Keratinocyte (primary cell): ENCODE data around the gene CHD9. TPM values are rescaled to one million over a fixed set of nuclear protein-coding genes. Genes with fewer than 3 reads are reported as not detected.

Experiments
- DNase-seq: peaks from one replicate; pipeline ENCODE4 v3.0.0-alpha.2; 2011; ENCODE audit warnings: low read depth, missing footprints, low spot score
- FAIRE-seq: peaks from 2 replicates; lab custom pipeline; 2011; peaks lifted over from hg19 to GRCh38; lab: Jason Lieb, UNC
- H2AFZ ChIP-seq: 2 replicates; pipeline ENCODE4 v1.6.0; 2012; ENCODE audit warnings: low read length, control low read depth, inconsistent platforms; ENCODE audit not compliant: control insufficient read depth
- H3K27ac ChIP-seq: 2 replicates; pipeline ENCODE4 v1.5.1; 2011; ENCODE audit warnings: low read length; ENCODE audit not compliant: control insufficient read depth, insufficient read depth
- H3K27me3 ChIP-seq: 3 replicates; pipeline ENCODE4 v1.6.0; 2011; ENCODE audit warnings: low read length; ENCODE audit not compliant: control insufficient read depth, insufficient read depth; ENCODE audit errors: extremely low read depth
- H3K36me3 ChIP-seq, 2 experiments: 2 replicates in 1 of 2; 3 replicates in 1 of 2; pipeline ENCODE4 v1.5.1; 2011; ENCODE audit warnings: low read length in 2 of 2, mild to moderate bottlenecking in 1 of 2; ENCODE audit not compliant: control insufficient read depth in 2 of 2, insufficient read depth in 2 of 2; ENCODE audit errors: extremely low read depth in 1 of 2
- H3K4me1 ChIP-seq: 3 replicates; pipeline ENCODE4 v1.5.1; 2011; ENCODE audit warnings: low read length; ENCODE audit not compliant: control insufficient read depth, insufficient read depth; ENCODE audit errors: extremely low read depth
- H3K4me2 ChIP-seq: 3 replicates; pipeline ENCODE4 v1.6.0; 2011; ENCODE audit warnings: low read depth, low read length; ENCODE audit not compliant: control insufficient read depth, insufficient read depth; ENCODE audit errors: extremely low read depth
- H3K4me3 ChIP-seq, 3 experiments: fragments of 200-600 bp in 1 of 3; sonication (generic) in 1 of 3; 2 replicates in 2 of 3; 3 replicates in 1 of 3; pipeline ENCODE4 v1.5.1; 2011 to 2016; ENCODE audit warnings: low read length in 3 of 3, mild to moderate bottlenecking in 3 of 3, control low read depth in 2 of 3, inconsistent platforms in 1 of 3, low read depth in 1 of 3, mixed read lengths in 1 of 3, mixed run types in 1 of 3, moderate library complexity in 1 of 3; ENCODE audit not compliant: control insufficient read depth in 2 of 3, insufficient read depth in 2 of 3; ENCODE audit errors: extremely low read depth in 1 of 3
- H3K79me2 ChIP-seq: 2 replicates; pipeline ENCODE4 v1.6.0; 2012; ENCODE audit warnings: low read length; ENCODE audit not compliant: control insufficient read depth, insufficient read depth
- H3K9ac ChIP-seq: 3 replicates; pipeline ENCODE4 v1.6.0; 2011; ENCODE audit warnings: low read length; ENCODE audit not compliant: control insufficient read depth, insufficient read depth; ENCODE audit errors: extremely low read depth
- H3K9me1 ChIP-seq: 3 replicates; pipeline ENCODE4 v1.6.0; 2011; ENCODE audit warnings: low read length; ENCODE audit not compliant: control insufficient read depth, insufficient read depth; ENCODE audit errors: extremely low read depth
- H3K9me3 ChIP-seq: 2 replicates; pipeline ENCODE4 v1.5.1; 2012; ENCODE audit warnings: low read depth, low read length; ENCODE audit not compliant: control insufficient read depth
- H4K20me1 ChIP-seq: 3 replicates; pipeline ENCODE4 v1.6.0; 2011; ENCODE audit warnings: low read length; ENCODE audit not compliant: control insufficient read depth, insufficient read depth; ENCODE audit errors: extremely low read depth
- CTCF ChIP-seq, 3 experiments: IDR thresholded peaks in 1 of 3; conservative IDR thresholded peaks in 1 of 3; optimal IDR thresholded peaks in 1 of 3; 2 replicates in 2 of 3; 3 replicates in 1 of 3; pipeline versions ENCODE3 to v1.5.1; 2011; ENCODE audit warnings: low read length in 3 of 3, mild to moderate bottlenecking in 3 of 3, moderate library complexity in 2 of 3, control low read depth in 1 of 3, inconsistent platforms in 1 of 3; ENCODE audit not compliant: insufficient read depth in 2 of 3; ENCODE audit errors: extremely low read depth in 1 of 3
- EZH2 ChIP-seq: IDR thresholded peaks from one replicate; pipeline ENCODE4 v1.6.1; 2012; ENCODE audit warnings: inconsistent platforms, mild to moderate bottlenecking, low read length, moderate library complexity
- dilution Hi-C: fragments of 300-500 bp; cut with MboI; formaldehyde crosslinking; loops from one replicate; pipeline ENCODE4 v1.7.0; 2020; ENCODE audit warnings: low sequenced_read_pairs; ENCODE audit not compliant: extremely low pct_ligation_motif_present
- polyA plus RNA-seq, 5 experiments: library from polyadenylated mRNA; depleted of rRNA in 3 of 5; stranded (reverse) in 3 of 5; stranded (forward) in 1 of 5; unstranded in 1 of 5; fragments of >200 nt; gene quantifications; 1 replicate in 1 of 5; 2 replicates in 3 of 5; 3 replicates in 1 of 5; pipeline versions ENCODE4 v1.2.1 to v1.2.3, GENCODE V29; 2011 to 2012; ENCODE audit warnings: missing spikeins in 2 of 5, low read depth in 1 of 5, low replicate concordance in 1 of 5

The CHD9 gene
- polyA plus RNA-seq, 1 donor (not counting 4 experiments of a cell fraction or from before 2014, with no cell fraction given): 32.8 TPM

DNA sequence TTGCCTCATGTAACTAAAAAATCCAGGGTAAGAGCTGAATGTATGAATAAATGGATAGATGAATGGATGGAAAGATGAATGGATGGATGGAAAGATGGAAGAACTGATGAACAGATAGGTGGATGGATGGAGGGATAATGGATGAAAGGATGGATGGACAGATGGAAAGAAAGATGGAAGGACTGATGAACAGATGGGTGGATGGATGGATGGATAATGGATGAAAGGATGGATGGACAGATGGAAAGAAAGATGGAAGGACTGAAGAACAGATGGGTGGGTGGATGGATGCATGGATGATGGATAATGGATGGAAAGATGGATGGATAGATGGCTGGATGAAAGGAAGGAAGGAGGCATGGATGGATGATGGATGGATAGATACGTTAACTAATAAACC is 14.0 kb upstream of the CHD9 start:
- TF ChIP-seq CTCF (optimal IDR thresholded peaks at IDR 0.05 in 1 of 3, IDR thresholded peaks at IDR 0.05 in 1 of 3, conservative IDR thresholded peaks at IDR 0.05 in 1 of 3; ENCODE audit: extremely low read depth in 1 of 3, insufficient read depth in 2 of 3, low read length in 3 of 3) (no peak), EZH2 (no peak)
- FAIRE-seq: peak; percentile 57
- Histone ChIP-seq H3K9me1 (no peaks in the 10 kb centered on the region), H3K4me1 (peaks cover 42% of the 10 kb centered on the region), H3K9me3 (no peaks in the 10 kb centered on the region), H3K4me2 (no peak overlapping the region), H2AFZ (no peak overlapping the region), H3K4me3 (no peak overlapping the region), H3K27ac (no peak overlapping the region), H3K79me2 (no peaks in the 10 kb centered on the region), H3K9ac (no peak overlapping the region), H4K20me1 (no peaks in the 10 kb centered on the region), H3K27me3 (no peaks in the 10 kb centered on the region), H3K36me3 (no peaks in the 10 kb centered on the region)
- DNase-seq: no peak
- dilution Hi-C loops: no loop called here

GRCh38 chr16:53041320-53042051 is 13.3 kb upstream of the CHD9 start:
- H3K4me3 ChIP-seq: peak overlapping the region in 1 of 3 experiments; percentile 41
- H3K4me1 ChIP-seq: peaks cover 37% of the 10 kb centered on the region
- no peaks in the 10 kb centered on the region for H4K20me1 ChIP-seq
- dilution Hi-C loops: no loop called here
- H3K9me3 ChIP-seq: no peaks in the 10 kb centered on the region
- H2AFZ ChIP-seq: peak overlapping the region; percentile 59
- no peak for TF ChIP-seq EZH2
- no peak for TF ChIP-seq CTCF (optimal IDR thresholded peaks at IDR 0.05 in 1 of 3, IDR thresholded peaks at IDR 0.05 in 1 of 3, conservative IDR thresholded peaks at IDR 0.05 in 1 of 3; ENCODE audit: extremely low read depth in 1 of 3, insufficient read depth in 2 of 3, low read length in 3 of 3)
- DNase-seq (no peak), FAIRE-seq (peak; percentile 90)
- H3K4me2 ChIP-seq: peak overlapping the region; percentile 72
- no peaks in the 10 kb centered on the region for H3K9me1 ChIP-seq
- no peaks in the 10 kb centered on the region for H3K36me3 ChIP-seq
- no peaks in the 10 kb centered on the region for H3K79me2 ChIP-seq
- H3K27ac ChIP-seq: peak overlapping the region; percentile 10
- H3K9ac ChIP-seq: peak overlapping the region; percentile 19
- H3K27me3 ChIP-seq: no peaks in the 10 kb centered on the region
